Measurements from ENCODE around the gene MCC.

DNA sequence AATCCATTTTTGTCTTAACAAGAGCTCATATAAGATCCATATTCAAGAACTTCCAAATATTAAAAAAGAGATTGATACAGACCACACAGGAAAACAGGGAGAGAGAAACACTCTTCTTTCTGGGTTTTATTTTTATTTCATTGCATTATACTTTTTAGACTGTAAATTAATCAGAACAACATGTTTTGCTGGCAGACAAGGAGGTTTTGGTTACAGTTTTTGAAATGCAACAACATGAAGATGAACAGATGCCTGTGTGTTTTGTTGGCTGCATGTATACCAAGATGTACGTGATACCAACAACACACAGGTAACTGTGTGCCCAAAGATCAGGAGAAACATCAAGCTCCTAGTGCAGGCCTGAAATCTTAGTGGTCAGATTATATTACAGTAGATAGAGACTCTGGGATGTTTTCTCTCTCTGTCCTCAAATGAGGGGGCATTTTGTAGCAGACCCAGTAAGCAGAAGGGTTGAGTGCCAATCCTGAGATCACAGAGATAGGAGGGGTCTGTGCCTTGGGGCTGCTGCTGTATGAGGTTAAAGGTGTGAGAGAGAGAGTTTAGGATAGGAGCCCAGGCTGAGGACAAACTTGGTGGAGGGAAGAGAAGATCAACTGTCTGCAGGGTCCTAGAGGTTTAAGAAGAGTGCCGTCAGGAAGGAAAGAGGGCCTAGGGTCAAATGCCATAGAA lies 359.5 kb downstream of the MCC start:
- TF ChIP-seq CTCF (IDR thresholded peaks at IDR 0.05; ENCODE audit: insufficient read depth, low read length) (no peak), GABPA (IDR thresholded peaks at IDR 0.05; ENCODE audit: low read depth) (no peak), SPI1 (IDR thresholded peaks at IDR 0.05; ENCODE audit: borderline replicate concordance, low read depth) (no peak), POLR2AphosphoS5 (IDR thresholded peaks at IDR 0.05; ENCODE audit: low read depth) (no peak)
- TF ChIP-seq, protein P1, sequence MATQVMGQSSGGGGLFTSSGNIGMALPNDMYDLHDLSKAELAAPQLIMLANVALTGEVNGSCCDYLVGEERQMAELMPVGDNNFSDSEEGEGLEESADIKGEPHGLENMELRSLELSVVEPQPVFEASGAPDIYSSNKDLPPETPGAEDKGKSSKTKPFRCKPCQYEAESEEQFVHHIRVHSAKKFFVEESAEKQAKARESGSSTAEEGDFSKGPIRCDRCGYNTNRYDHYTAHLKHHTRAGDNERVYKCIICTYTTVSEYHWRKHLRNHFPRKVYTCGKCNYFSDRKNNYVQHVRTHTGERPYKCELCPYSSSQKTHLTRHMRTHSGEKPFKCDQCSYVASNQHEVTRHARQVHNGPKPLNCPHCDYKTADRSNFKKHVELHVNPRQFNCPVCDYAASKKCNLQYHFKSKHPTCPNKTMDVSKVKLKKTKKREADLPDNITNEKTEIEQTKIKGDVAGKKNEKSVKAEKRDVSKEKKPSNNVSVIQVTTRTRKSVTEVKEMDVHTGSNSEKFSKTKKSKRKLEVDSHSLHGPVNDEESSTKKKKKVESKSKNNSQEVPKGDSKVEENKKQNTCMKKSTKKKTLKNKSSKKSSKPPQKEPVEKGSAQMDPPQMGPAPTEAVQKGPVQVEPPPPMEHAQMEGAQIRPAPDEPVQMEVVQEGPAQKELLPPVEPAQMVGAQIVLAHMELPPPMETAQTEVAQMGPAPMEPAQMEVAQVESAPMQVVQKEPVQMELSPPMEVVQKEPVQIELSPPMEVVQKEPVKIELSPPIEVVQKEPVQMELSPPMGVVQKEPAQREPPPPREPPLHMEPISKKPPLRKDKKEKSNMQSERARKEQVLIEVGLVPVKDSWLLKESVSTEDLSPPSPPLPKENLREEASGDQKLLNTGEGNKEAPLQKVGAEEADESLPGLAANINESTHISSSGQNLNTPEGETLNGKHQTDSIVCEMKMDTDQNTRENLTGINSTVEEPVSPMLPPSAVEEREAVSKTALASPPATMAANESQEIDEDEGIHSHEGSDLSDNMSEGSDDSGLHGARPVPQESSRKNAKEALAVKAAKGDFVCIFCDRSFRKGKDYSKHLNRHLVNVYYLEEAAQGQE (IDR thresholded peaks at IDR 0.05; ENCODE audit: insufficient replicate concordance, low read depth), result no peak
